Measurements from ENCODE around the gene DCLK1.
A peak's percentile ranks its signal among the peaks of the same experiment; 100 is the strongest.

DCLK1 gene

GRCh38 chr13:35770756-35771297, 360.4 kb downstream of the DCLK1 start:
- DNase-seq, result no peak

DNA sequence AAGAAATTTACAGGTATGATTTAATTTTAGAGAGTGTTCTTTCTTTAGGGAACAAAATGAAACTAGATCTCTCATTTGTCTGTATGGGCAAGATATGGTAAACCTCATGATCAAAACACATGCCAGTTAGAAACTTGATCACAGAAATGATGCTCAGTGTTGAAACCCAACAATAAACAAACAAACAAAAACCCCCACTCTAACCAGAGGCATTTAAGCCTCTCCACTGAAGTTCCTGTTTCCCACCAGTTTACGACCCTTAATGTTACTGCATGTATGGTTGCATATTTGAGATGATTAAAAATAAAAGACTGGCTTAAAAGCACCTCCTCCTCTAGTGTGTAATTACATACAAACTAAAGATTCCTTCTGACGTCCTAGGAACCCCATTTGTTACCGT, 361.4 kb downstream of the DCLK1 start:
- no peak for DNase-seq

DNA sequence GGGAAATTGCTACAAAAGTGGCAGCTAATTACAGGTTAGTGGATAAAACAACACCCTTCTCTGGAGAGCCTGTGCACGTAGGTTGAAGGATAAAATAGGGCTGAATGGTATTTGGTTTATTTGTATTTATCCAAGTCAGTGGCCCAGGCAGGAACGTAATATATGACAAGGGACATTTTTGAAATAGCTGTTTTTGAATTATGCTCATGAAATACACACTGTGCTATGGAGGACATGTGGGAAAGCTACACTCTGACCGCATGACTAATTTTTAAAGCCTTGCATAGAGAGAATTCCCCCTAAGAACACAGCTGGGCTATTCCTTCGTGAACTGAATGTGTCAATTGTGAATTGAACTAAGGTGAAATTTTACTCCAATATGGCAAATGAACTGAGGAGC, 362.6 kb downstream of the DCLK1 start:
- DNase-seq, result no peak

GRCh38 chr13:35768073-35768472, 363.1 kb downstream of the DCLK1 start:
- DNase-seq, result peak; percentile 73

- DNase-seq, result no peak
These were observed 363.8 kb downstream of the DCLK1 start for GRCh38 chr13:35767256-35767976.

DNA sequence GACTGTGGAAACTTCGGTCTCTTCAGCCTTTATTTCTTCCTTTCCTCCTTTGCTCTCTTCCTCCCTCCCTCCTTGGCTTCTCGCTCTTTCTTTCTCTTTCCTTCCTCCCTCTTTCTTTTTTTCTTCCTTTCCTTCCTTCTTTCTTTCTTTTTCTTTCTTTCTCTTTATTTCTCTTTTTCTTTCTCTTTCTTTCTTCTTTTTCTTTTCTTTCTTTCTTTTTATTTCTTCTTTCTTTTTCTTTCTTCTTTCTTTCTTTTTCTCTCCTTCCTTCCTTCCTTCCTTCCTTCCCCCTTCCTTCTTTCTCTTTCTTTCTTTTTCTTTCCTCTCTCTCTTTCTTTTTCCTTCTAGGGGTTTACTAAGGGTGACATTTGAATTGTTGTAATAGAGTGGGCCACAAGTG, 364.5 kb downstream of the DCLK1 start:
- DNase-seq, result no peak

- no peak for DNase-seq
These were observed 365.2 kb downstream of the DCLK1 start for GRCh38 chr13:35765941-35766340.

DNA sequence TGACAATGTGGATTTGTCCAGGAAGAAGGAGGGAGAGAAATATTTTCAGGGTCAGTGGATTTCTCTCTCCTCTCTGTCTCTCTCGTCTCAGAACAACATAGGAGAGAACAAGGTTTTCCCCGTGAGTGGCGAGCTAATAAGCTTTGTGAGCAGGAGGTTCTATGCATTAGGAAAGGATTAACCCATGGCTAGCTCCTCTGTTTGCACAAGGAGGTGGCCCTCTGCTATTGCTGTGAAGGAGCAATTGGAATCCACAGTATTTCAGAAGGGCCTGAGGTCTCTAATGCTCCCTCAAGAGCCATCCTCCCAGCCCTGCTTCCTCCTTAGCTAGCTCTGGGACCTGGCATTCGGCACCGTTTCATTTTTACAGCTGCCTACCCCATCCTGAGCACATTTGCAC, 365.8 kb downstream of the DCLK1 start:
- no peak for DNase-seq

- no peak for DNase-seq
These were observed 366.7 kb downstream of the DCLK1 start for GRCh38 chr13:35764326-35765015.

GRCh38 chr13:35763782-35764123, 367.4 kb downstream of the DCLK1 start:
- DNase-seq, result no peak

DNA sequence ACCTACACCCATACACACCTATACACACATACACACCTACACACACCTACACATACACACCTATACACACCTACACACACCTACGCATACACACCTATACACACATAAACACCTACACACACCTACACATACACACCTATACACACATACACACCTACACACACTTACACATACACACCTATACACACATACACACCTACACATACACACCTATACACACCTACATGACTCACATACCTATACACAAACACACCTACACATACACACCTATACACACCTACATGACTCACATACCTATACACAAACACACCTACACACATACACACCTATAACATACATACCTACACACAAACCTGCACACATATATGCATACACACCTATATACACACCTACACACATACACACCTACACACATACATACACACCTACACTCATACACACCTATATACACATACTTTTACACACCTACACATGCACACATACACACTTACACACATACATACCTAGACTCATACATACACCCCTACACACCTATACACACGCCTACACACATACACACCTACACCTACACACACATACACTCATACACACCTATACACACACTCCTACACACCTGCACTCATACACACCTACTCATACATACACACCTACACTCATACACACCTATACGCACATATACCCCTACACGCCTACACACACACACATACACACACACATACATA, 368.0 kb downstream of the DCLK1 start:
- no peak for DNase-seq

DNA sequence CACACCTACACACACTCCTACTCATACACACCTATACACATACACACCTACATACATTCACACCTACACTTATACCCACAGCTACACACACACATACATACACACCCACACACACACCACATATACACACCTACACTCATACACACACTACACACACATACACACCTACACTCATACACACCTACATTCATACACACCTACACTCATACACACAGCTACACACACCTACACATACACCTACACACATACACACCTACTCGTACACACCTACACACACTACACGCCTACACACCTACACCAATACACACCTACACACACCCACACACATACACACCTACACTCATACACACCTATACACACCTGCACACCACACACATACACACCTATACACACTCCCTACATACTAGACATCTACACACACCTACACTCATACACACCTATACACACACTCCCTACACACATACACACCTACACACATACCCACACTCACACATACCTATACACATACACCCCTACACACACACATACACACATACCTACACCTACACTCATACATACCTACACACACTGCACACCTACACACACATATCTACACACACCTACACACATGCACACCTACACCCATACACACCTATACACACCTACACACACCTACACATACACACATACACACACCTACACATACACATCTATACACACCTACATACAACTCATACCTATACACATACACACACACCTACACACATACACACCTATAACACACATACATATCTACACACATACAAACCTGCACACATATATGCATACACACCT, 369.5 kb downstream of the DCLK1 start:
- DNase-seq, result no peak

- no peak for DNase-seq
These were observed 370.4 kb downstream of the DCLK1 start for GRCh38 chr13:35760735-35761281.

GRCh38 chr13:35747594-35747993, 383.6 kb downstream of the DCLK1 start:
- DNase-seq, result no peak

DNA sequence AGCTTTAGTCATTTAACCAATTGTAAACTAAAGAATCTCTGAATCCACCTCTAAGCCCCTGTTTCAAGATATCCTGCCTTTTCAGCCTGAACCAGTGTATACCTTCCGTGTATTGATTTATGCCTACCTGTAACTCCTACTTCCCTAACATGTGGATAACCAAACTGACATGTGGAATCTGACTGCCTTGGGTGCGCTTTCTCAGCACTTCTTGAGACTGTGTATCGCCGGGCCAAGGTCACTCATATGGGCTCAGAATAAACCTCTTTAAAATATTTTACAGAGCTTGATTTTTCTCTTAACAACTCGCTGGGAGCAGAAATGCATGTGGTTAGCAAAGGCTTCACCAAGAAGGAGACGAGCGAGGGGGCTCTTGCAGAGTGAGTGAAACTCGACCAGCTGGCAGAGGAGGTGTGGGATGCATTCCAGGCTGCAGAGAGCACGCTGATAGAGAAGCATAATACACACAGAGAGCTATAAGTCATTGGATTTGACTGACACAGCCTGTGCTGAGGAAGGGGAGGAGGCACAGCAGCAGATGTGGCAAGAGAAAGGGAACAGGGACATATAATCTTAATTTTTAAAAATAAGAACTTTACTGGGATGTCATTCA, 386.5 kb downstream of the DCLK1 start:
- no peak for DNase-seq

- DNase-seq, result no peak
These were observed 387.0 kb downstream of the DCLK1 start for GRCh38 chr13:35744144-35744543.

DNA sequence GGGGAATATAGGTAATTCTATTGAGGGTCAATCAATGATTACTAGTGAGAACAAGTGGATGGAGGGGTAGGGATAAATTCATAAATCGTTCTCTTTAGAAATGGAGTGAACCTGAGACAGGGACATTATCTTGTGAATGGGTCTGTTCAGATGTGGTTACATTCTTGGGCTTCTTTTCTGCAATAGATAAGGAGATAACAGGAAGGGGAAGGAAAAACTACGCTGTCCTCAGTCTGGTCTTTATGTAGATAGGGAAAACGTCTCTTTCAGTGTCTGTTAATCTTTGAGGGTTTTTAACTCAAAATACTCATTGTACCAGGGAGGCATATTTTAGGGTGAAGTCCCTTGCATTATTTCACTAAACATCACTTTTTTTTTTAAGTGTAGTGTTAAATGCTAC, 388.0 kb downstream of the DCLK1 start:
- no peak for DNase-seq

GRCh38 chr13:35741657-35742056, 389.5 kb downstream of the DCLK1 start:
- no peak for DNase-seq

GRCh38 chr13:35736876-35737275, 394.3 kb downstream of the DCLK1 start:
- DNase-seq, result no peak

- DNase-seq, result no peak
These were observed 397.4 kb downstream of the DCLK1 start for GRCh38 chr13:35733827-35734226.

- DNase-seq, result no peak
These were observed 398.6 kb downstream of the DCLK1 start for GRCh38 chr13:35732565-35732964.

DNA sequence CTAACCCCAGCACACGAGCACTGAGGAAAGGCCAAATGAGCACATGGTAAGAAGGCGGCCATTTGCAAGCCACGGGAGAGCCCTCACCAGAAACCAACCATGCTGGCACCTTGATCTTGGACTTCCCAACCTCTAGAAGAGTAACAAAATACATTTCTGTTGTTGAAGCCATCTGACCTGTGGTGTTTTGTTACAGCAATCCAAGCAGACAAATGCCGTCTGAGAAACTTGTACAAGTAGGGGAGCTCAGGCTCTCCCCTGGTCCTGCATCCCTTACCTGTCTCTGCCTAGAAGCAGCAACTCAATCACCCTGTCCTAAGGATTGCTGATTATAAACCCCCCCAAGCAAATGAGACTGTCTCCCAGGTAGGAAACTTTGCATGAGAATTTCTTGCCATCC, 399.7 kb downstream of the DCLK1 start:
- DNase-seq, result no peak
